MM.1S (cell line): ENCODE data around the gene USP5.
A peak's percentile ranks its signal among the peaks of the same experiment; 100 is the strongest.

Experiments
- DNase-seq: peaks from one replicate; pipeline ENCODE4 v3.0.0-alpha.2; 2015
- H2AFZ ChIP-seq: fragments of 300-600 bp; sonication (generic); 2 replicates; pipeline ENCODE4 v1.6.0; 2016; ENCODE audit warnings: antibody characterized with exemption, low read length
- H3F3A ChIP-seq: fragments of 300-600 bp; sonication (generic); 2 replicates; pipeline ENCODE4 v1.6.1; 2016; ENCODE audit warnings: mild to moderate bottlenecking, antibody characterized with exemption, low read length, moderate library complexity, mixed read lengths; ENCODE audit not compliant: insufficient read depth
- H3K27ac ChIP-seq: fragments of 300-600 bp; sonication (generic); 2 replicates; pipeline ENCODE4 v1.5.1; 2016; ENCODE audit warnings: mild to moderate bottlenecking, low read length
- H3K27me3 ChIP-seq: fragments of 300-600 bp; sonication (generic); replicated peaks from 2 replicates; pipeline ENCODE4 v1.6.0; 2016; ENCODE audit warnings: low read length; ENCODE audit not compliant: insufficient read depth
- H3K36me3 ChIP-seq: fragments of 300-600 bp; sonication (generic); replicated peaks from 2 replicates; pipeline ENCODE4 v1.6.1; 2016; ENCODE audit warnings: mild to moderate bottlenecking, low read length, mixed read lengths; ENCODE audit not compliant: insufficient read depth
- H3K4me1 ChIP-seq: fragments of 300-600 bp; sonication (generic); 2 replicates; pipeline ENCODE4 v1.6.1; 2016; ENCODE audit warnings: low read length, mixed read lengths
- H3K4me2 ChIP-seq: fragments of 300-600 bp; sonication (generic); 2 replicates; pipeline ENCODE4 v1.6.0; 2016; ENCODE audit warnings: low read depth, low read length
- H3K4me3 ChIP-seq: fragments of 300-600 bp; sonication (generic); 2 replicates; pipeline ENCODE4 v1.5.1; 2016; ENCODE audit warnings: low read length, mixed read lengths
- H3K79me2 ChIP-seq: fragments of 300-600 bp; sonication (generic); 2 replicates; pipeline ENCODE4 v1.6.1; 2016; ENCODE audit warnings: mixed run types, low read length, mixed read lengths
- H3K9ac ChIP-seq: fragments of 300-600 bp; sonication (generic); 2 replicates; pipeline ENCODE4 v1.6.1; 2016; ENCODE audit warnings: low read length, mixed read lengths
- H3K9me2 ChIP-seq: fragments of 300-600 bp; sonication (generic); replicated peaks from 2 replicates; pipeline ENCODE4 v1.6.1; 2016; ENCODE audit warnings: mild to moderate bottlenecking, low read length, mixed read lengths; ENCODE audit not compliant: insufficient read depth
- H3K9me3 ChIP-seq: fragments of 300-600 bp; sonication (generic); replicated peaks from 2 replicates; pipeline ENCODE4 v1.6.1; 2016; ENCODE audit warnings: mild to moderate bottlenecking, low read length, mixed read lengths; ENCODE audit not compliant: insufficient read depth
- H4K20me1 ChIP-seq: fragments of 300-600 bp; sonication (generic); 2 replicates; pipeline ENCODE4 v1.6.1; 2016; ENCODE audit warnings: mild to moderate bottlenecking, low read length, moderate library complexity, mixed read lengths; ENCODE audit not compliant: insufficient read depth
- EZH2 ChIP-seq: fragments of 300-600 bp; sonication (generic); optimal IDR thresholded peaks from 2 replicates; pipeline ENCODE3; 2017; ENCODE audit warnings: low read depth, mild to moderate bottlenecking, antibody characterized with exemption, low read length, mixed read lengths
- EZH2phosphoT487 ChIP-seq: fragments of 300-600 bp; sonication (generic); IDR thresholded peaks from 2 replicates; pipeline ENCODE4 v1.6.1; 2018; ENCODE audit warnings: antibody characterized with exemption, low read length
- TF ChIP-seq, protein P1 (sequence below): fragments of 300-600 bp; sonication (generic); IDR thresholded peaks from 2 replicates; pipeline ENCODE4 v1.5.1; 2016; ENCODE audit warnings: antibody characterized with exemption, low read length, mixed read lengths

The USP5 gene

DNA sequence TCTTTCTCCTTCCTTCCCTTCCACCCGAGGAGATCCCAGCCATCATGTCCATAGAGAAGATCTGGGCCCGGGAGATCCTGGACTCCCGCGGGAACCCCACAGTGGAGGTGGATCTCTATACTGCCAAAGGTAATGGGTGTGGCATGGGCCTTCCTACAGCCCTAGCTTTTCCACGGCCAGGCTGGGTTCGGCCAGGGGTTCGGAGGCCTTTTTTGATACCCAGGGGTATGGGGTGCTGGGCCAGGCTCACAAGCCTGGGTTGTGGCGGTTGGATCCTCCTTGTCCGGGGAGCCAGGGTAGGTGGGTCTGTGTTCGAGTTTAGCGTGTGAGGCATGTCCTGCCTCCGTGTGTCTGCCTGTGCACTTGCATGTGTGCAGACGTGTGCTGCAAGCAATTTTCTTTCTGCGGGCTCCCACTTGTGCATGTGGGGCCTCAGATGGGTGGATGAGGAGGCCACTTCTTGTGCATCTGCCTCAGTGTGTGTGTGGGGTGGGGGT, 63.9 kb downstream of the USP5 start:
- no peaks in the 10 kb centered on the region for H4K20me1 ChIP-seq
- TF ChIP-seq, protein P1, sequence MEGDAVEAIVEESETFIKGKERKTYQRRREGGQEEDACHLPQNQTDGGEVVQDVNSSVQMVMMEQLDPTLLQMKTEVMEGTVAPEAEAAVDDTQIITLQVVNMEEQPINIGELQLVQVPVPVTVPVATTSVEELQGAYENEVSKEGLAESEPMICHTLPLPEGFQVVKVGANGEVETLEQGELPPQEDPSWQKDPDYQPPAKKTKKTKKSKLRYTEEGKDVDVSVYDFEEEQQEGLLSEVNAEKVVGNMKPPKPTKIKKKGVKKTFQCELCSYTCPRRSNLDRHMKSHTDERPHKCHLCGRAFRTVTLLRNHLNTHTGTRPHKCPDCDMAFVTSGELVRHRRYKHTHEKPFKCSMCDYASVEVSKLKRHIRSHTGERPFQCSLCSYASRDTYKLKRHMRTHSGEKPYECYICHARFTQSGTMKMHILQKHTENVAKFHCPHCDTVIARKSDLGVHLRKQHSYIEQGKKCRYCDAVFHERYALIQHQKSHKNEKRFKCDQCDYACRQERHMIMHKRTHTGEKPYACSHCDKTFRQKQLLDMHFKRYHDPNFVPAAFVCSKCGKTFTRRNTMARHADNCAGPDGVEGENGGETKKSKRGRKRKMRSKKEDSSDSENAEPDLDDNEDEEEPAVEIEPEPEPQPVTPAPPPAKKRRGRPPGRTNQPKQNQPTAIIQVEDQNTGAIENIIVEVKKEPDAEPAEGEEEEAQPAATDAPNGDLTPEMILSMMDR, result no peak
- TF ChIP-seq EZH2phosphoT487, result no peak
- TF ChIP-seq EZH2, result no peak
- no peaks in the 10 kb centered on the region for H3K9me2 ChIP-seq
- DNase-seq, result no peak
- peak overlapping the region; percentile 42; the same call in 1 of the 2 replicates for H3K9ac ChIP-seq
- H3K79me2 ChIP-seq, result peaks cover 46% of the 10 kb centered on the region
- peaks cover 40% of the 10 kb centered on the region for H3K4me1 ChIP-seq
- H3K27me3 ChIP-seq, result no peaks in the 10 kb centered on the region
- H3K36me3 ChIP-seq, result peaks cover 10% of the 10 kb centered on the region; the same call in 1 of the 2 replicates
- H3F3A ChIP-seq, result peaks cover 31% of the 10 kb centered on the region
- peak overlapping the region; percentile 94 for H3K4me3 ChIP-seq
- H3K4me2 ChIP-seq, result peak overlapping the region; percentile 92
- H3K27ac ChIP-seq, result no peak overlapping the region
- no peak overlapping the region for H2AFZ ChIP-seq
- no peaks in the 10 kb centered on the region for H3K9me3 ChIP-seq
